Measurements from ENCODE around the gene NACC2.

Gene NACC2, protein sequence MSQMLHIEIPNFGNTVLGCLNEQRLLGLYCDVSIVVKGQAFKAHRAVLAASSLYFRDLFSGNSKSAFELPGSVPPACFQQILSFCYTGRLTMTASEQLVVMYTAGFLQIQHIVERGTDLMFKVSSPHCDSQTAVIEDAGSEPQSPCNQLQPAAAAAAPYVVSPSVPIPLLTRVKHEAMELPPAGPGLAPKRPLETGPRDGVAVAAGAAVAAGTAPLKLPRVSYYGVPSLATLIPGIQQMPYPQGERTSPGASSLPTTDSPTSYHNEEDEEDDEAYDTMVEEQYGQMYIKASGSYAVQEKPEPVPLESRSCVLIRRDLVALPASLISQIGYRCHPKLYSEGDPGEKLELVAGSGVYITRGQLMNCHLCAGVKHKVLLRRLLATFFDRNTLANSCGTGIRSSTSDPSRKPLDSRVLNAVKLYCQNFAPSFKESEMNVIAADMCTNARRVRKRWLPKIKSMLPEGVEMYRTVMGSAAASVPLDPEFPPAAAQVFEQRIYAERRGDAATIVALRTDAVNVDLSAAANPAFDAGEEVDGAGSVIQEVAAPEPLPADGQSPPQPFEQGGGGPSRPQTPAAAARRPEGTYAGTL

DNA sequence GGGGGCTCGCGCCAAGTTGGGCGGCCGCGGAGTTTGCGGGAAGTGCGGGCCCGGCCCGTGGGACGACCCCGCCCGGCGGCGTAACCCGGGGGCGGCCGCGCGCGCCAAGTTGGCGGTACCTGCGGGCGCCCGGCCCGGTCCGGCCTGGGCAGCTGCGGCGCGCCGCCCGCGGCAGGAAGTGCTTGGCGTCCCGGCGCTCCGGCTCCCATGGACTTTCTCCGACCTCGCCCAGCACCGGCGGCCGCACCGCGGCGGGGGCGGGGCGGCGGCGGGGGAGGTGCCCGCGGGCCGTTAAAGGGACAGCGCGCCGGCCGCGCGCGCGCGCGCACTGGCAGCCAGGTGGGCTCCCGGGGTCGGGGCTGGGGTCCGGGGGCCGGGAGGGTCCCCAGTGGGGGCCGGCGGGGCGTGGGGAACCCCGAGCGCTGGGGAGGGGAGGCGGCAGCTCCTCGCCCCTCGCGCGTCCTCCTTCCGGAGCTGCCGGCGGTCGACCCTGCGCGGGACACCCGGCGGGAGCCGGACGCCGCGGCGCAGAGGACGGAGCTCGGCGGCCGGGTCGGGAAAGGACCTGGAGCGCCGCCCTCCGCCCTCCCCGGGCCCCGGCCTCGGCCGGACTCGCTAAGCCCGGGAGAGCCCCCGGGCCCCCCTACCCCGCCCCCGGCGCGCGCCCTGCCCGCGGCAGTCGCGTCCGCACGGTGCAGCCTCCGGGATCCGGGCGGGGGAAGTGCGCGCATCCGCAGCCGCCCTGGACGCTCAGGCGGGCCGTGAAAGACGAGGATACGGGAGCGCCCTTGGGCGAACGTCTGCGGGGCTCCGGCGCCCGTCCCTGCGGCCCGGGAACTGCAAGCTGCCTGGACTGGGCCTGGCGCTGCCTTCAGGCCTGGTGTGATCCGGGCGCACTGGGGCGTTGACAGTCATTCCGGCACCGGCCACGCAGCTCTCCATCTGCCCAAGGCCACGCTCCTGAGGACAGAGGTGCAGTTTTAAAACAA is at the start of gene NACC2:
TSS of gene NACC2 (minus strand) at position 220 of the 989 bp plus-strand sequence. CDS start 44,768 bp downstream, outside the sequence.
- DNase-seq = peak; percentile 54

DNA sequence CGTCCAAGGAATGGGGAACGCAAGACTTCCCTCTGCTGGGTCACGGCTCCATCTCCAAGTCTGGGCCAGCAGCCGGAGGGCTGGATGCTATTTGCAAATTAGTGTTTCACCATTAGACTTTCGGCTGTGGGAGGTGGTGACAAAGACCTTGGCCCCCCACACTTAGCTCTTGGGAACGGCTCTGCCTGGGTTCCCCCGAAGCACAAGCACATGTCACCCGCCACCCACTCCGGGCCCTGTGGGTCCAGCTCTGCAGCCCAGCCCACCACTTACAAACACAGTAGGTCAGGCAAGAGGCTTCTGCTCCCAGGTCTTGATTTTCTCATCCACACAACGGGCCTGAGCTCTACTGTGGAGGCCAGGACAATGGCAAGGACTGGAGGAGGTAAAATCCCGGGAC is 49.4 kb upstream of the NACC2 start:
- no peak for DNase-seq

DNA sequence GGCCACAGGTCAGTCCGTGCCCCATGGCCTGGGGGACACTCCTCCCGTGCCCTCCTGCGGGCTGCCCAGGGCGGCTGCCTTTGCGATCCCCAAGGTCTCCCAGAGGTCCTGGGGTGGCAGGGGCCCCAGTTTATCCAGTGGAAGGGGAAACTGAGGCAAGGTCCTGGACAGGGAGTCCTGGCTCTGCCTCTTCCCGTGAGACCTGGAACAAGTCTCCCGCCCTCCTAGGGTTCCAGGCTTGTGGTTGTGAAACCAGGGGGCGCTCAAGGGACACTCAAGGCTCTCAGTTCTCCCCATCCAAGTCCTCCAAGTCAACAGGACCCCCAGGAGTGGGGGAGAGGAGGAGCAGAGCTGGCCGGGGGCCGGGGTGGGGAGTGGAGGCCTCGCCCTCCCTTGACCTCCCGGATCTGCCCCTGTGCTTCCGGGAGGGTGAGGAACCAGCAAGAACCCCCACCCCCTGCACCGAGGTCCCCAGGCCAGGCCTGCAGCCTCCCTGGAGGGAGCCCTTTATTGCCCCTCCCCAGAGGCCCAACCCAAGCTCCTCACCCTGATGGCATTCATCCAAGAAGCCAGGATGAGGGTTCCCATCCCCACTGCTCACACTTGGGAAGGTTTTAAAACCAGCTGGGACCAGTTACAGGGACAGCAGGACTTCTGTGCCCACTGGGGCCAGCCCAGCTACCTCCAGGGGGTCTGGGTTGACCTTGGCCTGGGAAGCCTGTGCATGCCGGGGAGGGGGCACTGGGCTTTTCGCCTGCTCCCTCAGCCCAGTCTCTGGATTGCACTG is 48.3 kb upstream of the NACC2 start:
- DNase-seq = no peak

DNA sequence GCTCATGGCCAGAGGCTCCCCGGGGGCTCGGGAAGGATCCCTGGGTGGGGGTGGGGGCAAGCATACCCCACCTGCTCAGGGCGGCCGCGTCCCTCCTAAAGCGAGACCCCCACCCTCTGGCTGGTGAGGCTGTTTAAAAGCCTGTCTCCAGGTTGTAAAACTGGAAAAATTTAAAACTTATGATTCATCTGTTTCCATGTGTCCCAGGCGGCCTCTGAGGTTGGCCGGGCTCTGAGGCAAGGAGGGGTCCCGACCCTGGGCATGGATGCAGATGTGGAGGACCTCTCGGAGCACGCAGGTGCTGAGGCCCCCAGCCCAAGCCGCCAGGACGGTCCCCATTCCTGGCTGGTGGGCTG is 47.7 kb upstream of the NACC2 start:
- DNase-seq = no peak

DNA sequence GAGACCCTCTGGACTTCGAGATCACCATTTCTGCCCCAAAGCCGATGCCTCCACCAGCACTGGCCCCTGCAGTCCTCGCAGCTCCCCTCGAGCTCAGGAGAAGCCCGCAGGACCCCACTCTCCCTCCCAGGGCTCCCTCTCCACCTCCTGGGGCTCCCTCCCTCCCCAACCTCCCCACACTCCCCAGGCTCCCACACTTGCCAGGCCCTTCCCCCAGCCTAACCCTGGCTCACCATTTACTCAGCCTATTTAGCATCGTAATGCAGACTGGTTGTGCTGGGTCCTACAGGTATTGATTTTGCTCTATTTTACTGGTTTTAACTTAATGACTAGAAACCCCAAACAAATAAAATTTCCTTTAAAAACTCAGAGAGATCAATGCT is 47.3 kb upstream of the NACC2 start:
- no peak for DNase-seq

DNA sequence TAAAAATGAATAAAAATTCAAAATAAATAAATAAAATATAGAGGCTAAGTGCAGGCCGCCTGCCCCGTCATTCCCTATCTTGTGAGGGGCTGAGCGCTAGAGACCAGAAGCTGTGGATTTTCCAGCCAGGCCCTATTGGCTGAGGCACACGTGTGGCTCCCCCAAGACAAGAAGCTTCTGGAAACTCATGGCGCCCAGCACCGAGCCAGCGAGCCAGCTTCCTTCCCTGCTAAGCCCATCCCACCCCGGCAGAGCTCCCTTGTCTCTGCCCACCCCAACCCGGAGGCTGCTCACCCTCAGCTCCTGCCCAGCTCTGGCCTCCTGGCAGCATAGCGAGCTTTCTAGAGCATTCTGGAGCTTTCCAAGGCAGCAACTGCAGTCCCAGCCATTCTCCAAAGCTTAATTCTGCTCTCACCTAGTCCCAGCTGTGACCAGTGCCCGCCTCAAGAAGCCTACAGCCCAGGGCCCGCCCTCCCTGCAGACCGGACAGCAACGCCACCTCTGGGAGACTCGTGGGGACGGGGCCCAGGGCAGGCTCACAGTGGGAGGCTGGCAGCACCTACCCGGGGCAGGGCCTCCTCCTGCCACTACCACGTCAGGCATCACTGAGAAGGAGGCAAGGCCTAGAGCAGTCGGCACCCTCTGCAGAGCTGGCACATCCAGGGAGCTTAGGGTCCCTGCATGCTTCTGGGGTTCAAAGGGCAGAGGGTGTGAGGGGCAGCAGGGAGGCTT is 46.8 kb upstream of the NACC2 start:
- no peak for DNase-seq

DNA sequence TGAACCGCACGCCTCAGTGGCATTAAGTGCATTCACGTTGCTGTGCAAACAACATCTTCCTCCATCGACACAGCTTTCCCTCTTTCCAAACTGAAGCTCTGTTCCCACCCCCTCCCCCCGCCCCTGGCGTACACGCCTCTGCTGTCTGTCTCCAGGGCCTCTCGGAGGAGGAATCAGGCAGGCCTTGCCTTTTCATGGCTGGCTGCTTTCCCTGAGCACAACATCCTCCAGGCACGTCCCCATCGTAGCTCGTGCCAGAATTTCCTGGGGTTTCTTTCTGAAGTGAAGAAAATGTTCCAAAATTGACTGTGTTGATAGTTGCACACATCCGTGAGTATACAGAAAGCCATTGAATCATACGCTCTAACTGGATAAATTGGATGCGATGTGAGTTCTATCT is 45.9 kb upstream of the NACC2 start:
- DNase-seq = no peak

DNA sequence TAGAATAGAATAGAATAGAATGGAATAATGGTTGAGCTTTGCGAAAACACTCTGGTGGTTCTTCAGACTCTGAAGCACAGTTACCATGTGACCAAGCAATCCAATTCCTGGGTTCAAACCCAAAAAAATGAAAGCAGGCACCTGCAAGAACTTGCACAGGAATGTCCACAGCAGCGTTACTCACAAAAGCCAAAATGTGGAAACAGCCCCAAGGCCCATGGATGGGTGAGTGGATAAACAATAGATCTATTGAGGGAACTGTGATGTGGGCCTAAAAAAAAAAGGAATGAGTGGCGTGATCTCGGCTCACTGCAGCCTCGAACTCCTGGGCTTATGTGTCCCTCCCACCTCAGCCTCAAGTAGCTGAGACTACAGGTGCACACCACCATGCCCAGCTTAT is 45.0 kb upstream of the NACC2 start:
- DNase-seq = no peak

DNA sequence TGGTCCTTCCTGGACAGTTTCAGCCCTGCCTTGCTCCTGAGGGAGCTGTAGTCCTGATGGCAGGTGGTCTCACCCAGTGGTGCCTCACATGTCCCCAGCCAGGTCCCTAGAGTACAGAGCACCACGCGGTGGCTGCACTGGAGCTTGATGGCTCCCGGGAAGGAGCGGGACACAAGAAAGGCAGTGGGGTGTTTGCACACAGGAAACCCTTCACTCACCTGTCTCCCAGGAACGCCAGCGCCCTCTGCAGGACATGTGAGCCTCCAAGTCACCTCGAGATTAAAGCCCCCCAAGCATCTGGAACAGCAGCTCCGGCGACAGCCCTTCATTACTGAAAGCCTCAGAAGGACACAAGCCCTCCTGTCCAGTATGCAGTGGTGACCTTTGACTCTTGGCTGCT is 43.5 kb upstream of the NACC2 start:
- DNase-seq = peak; percentile 39

DNA sequence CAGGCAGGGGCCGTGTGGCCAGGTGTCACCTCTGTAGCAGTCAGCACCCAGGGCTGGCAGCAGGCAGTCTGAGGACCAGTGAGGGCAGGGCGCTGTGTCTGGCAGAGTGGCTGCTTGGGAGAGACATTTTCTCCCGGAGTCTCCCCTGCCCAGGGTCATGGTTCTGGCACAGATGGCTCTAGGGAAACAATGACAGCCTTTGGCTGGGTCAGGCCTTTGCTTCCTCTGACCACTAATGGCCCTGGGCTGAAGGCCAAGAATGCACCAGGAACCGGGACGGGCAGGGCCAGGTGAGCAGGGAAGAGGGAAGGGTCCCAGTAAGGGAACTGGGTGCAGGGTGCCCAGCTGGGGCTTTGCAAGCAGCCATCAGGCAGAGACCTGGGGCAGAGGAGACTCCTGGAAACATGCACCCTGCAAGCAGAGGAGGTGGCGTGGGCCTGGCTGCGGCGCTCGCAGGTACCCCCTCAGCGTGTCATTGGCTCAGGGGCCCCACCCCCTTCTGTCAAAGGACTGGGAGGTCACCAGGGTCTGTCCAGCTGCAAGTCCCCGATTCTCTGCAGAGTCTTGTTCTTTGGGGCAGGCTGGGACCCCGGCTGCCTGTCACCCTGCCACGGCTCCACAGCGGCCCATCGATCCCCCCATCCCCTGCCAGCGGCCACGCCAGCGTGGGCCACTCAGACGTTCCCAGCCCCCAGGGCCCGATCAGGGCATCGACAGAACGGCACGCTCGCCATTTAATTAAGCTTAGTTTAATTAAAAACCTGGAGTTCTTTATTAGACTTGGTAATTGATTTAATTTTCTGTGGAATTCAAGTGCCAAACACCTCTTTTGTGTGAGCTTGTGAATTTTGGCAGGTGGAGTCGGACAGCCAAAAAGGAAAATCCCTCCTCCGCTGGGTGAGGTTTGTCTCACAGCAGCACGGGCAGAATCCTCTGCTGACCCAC is 42.5 kb upstream of the NACC2 start:
- DNase-seq = peak; percentile 14

DNA sequence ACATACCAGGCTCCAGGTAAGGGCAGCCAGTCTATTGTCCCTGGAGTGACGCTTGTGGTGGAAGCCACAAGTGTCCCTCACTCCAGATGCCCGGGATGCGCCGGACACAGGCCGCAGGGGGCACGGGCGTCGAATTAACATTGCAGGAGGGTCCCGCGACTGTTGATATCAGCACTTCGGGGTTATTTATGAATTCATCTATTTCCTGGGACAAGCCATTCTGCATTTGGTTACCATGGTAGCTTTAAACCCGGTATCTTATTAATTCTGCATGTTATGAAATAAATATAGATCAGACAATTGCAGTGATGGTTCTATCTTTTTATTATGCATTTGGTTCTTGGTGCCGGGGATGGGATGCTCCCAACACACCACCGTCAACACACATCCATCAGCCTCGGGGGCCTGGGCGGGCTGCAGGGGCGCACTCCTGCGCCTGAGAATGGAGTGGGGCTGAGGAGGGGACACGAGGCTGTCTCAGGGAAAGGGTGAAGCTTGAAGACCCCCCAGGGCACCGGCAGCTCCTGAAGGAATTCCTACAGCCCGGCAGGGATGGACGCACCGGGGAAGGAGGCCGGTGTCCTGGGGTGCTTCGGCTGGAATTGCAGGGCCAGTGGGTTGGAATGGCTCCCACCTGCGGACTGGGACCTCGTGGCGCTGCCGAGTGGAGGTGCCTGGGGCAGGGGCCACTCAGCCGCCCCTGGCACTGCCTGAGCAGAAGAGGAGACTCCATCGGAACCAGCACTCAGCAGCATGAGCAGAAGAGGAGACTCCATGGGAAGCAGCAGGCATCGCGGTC is 41.2 kb upstream of the NACC2 start:
- no peak for DNase-seq

DNA sequence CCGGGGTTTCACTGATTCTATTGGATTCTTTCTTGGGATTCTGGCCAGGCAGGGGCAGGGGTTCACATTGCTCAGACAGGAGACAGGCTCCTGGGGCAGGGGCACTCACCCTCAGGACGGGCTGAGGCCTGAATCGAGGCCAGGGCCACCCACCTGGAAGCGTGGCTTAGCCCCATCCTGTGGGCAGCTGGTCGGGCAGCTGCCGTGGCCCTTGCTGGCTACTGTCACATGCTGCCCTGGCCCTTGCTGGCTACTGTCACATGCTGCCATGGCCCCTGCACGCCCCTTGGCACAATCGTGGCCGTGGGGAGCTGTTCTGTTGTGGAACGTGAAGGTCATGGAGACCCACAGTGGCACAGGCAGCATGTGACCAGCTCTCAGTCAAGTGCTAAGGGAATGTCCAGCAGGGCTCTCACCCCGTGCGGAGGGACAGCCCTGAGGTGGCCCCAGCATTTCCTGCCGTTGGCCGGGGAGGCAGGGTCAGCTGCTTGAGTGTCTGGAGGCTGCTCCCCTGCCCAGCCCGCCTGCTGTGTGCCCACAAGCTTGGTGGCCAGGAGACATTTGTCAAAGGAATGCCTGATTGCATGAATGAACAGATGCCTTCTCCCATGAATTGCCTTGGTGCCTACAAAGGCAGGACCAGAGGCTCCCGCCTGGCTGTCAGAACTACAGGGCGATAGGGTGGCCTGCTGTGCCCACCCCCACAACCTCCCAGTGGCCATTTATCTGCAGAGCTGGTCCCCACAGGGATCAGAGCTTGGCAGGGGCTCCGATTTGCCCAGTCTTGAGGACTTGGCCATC is 40.4 kb upstream of the NACC2 start:
- no peak for DNase-seq

DNA sequence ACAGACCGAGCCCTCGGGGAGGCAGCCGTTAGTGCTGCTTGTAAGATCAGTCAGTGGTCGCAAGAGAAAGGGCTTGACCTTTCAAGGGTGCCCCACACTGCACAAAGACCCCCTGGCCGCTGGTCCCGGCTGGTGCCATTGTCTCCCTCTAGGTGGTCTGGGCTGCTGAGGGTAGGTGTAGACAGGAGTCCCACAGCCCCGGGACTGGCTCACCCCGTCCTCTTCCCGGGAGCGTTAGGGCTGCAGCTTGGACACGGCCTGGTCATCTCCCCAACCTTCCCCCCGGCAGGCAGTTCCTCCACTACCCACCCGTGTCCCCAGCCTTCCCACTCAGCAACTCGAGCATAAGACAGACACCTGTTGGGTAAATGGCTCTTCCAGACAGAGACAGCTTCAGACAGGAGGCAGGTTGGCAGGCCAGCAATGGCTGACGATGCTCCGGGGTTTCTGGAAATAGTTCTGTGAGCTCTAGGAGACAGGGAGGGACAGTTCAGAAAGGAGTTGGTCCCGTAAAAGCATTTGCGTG is 38.9 kb upstream of the NACC2 start:
- DNase-seq = no peak

DNA sequence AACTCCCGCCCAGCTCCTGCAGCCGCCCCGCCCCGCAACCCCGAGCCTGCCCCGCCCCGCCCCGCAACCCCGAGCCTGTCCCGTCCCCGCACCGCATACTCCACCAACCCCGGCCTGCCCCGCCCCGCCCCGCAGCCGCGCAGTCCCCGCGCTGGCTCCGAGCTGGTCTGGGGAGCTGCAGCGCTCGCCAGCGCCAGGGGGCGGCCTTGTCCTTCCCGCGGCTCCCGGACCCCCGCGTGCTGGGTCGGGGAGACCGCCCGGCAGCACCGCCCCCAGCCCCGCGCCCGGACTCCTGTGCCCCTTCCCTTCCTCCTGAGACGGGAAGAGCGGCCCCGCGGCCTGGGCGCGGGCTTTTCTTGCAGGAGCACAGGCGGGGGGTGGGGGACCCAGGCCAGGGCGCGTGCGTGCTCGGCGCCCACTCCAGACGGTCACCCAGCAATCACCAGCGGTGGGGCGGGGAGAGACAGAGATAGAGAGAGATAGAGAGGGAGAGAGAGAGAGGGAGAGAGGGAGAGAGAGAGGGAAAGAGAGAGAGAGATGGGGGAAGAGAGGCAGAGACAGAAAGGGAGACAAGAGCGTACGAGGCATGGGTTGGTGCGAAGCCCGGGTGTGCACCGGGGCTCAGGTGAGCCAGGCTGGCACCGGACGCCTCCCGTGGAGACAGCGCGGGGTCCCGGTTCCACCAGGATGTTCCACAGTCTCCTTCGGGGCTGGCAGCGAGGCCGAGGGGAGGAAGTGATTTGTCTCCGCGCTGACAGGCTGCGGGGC is 38.3 kb upstream of the NACC2 start:
- DNase-seq = peak; percentile 40

DNA sequence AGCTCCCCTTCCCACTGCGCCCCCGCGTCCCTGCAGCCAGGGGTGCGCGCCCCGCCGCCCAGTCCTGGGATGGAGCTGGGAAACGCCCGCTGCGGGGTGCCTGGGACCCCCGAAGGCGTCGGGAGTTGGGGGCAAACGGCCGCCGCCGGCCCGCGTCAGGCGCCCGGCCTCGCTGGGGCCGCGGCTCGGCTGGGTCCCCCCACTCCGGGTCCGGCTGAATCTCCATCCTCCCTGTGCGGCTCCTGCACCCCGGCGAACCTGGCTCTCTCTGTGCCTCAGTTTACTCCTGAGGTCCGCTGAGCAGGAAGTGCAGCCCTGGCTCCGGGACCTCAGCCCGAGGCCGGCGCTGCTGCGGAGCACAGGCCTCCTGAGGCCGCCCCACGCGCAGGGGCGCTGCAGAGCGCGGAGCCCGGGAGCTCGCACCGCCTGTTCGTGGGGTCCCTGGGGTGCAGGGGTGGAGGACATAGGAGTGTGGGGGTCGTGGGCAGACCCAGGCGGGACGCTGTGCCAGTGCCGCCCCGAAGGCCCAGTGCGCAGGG is 37.5 kb upstream of the NACC2 start:
- DNase-seq = no peak

DNA sequence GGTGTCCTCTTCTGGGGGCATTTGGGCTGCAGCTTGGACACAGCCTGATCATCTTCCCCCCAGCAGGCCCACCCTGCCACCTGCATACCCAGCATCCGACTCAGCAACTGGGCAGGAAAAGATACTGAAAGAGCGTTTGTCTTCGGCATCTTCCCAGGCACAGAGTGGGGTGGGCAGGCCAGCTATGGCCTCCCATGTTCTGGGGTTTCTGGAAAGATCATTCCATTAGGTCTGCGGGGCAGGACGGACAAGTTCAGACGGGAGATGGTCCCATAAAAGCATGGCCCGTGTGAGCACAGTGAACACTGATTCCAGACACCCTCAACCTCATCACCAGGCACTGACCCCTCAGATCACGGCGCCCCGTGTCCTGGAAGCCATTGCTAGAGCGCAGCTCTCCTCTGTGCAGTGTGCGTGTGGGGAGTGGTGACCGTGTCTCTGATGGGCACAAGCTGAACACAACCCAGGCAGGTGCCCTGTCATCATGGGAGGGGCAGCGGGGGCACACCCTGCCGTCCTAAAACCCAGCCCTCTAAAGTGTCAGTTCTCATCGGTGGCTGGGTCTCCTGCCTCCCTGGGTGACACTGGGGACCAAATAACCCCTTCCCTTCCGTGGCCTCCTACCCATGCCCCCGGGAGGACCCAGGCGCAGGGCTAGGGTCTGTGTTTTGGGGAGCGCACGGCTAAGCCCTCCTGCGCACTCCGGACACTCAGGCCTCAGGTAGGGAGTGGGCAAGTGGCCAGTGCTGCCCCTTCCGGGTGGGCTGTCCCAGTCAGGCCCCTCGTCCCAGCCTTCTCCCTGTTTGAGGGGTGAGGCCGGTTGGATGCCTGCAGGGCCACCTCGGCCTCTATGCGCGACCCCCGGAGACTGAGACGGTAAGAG is 36.8 kb upstream of the NACC2 start:
- DNase-seq = no peak

DNA sequence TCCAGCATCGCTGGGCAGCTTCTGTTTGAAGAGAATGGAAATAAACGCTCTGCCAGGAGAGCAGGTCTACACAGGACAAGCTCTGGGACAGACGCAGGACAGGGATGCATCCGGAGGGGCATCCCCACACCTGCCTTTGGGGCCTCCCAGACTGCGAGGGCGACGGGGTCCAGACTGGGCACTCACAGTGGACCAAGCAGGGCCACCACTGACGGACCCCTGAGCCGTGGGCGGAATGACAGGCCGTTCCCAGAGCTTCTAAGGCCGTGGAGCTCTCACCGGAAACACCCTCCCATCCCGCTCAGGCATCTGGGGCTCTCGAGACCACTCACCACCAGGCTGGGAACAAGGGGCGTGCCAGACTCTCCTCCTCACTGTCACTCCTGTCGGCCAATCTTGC is 34.1 kb upstream of the NACC2 start:
- no peak for DNase-seq

Measured in NCI-H2029 (cell line).